ENCODE results near the gene ARGLU1.

ARGLU1 gene

GRCh38 chr13:106500445-106500844, 67.5 kb downstream of the ARGLU1 start:
- DNase-seq (ENCODE audit: low read depth in 2 of 2): no peak

GRCh38 chr13:106499896-106500295, 68.0 kb downstream of the ARGLU1 start:
- no peak for DNase-seq (ENCODE audit: low read depth in 2 of 2)

GRCh38 chr13:106499113-106499512, 68.8 kb downstream of the ARGLU1 start:
- DNase-seq (ENCODE audit: low read depth in 2 of 2): no peak

- no peak for DNase-seq (ENCODE audit: low read depth in 2 of 2)
These were observed 69.4 kb downstream of the ARGLU1 start for GRCh38 chr13:106498571-106498970.

GRCh38 chr13:106498158-106498557, 69.8 kb downstream of the ARGLU1 start:
- no peak for DNase-seq (ENCODE audit: low read depth in 2 of 2)

GRCh38 chr13:106497079-106497478, 70.9 kb downstream of the ARGLU1 start:
- no peak for DNase-seq (ENCODE audit: low read depth in 2 of 2)

- DNase-seq (ENCODE audit: low read depth in 2 of 2): no peak
These were observed 71.6 kb downstream of the ARGLU1 start for GRCh38 chr13:106496072-106496997.

- DNase-seq (ENCODE audit: low read depth in 2 of 2): no peak
These were observed 73.0 kb downstream of the ARGLU1 start for GRCh38 chr13:106494936-106495335.

GRCh38 chr13:106494506-106494905, 73.4 kb downstream of the ARGLU1 start:
- no peak for DNase-seq (ENCODE audit: low read depth in 2 of 2)

GRCh38 chr13:106493533-106494220, 74.3 kb downstream of the ARGLU1 start:
- no peak for DNase-seq (ENCODE audit: low read depth in 2 of 2)

- no peak for DNase-seq (ENCODE audit: low read depth in 2 of 2)
These were observed 75.1 kb downstream of the ARGLU1 start for GRCh38 chr13:106492588-106493475.

- DNase-seq (ENCODE audit: low read depth in 2 of 2): no peak
These were observed 75.9 kb downstream of the ARGLU1 start for GRCh38 chr13:106491928-106492587.

Measured in stimulated activated CD8-positive, alpha-beta memory T cell treated with anti-CD3 and anti-CD28 coated beads, Interleukin-2, amount 100 ng/mL, for 1 hour (primary cell).